PC-9 (cell line): ENCODE data around the gene CCNL2. TPM values are rescaled to one million over a fixed set of nuclear protein-coding genes. Genes with fewer than 3 reads are reported as not detected.

Experiments
- BruUV-seq: library from RNA; stranded (reverse); fragments of 400-500 nt; replicated peaks from 2 replicates; lab custom pipeline; 2021; lab: Mats Ljungman, UMichigan
- CTCF ChIA-PET: fragments of 300-600 bp; sonication (Branson Sonifier 250); formaldehyde crosslinking; loops from one replicate; lab custom pipeline; 2022; ENCODE audit warnings: antibody characterized with exemption; lab: Charles Lee
- POLR2A ChIA-PET: fragments of 300-600 bp; sonication (Branson Sonifier 250); formaldehyde crosslinking; loops from one replicate; lab custom pipeline; 2022; ENCODE audit warnings: antibody characterized with exemption; ENCODE audit not compliant: unreplicated experiment; lab: Charles Lee
- DNase-seq, 2 experiments: peaks; one replicate each; pipeline versions ENCODE4 v3.0.0 to v3.0.0-alpha.2; 2015 to 2022; ENCODE audit warnings: mixed read lengths in 1 of 2
- H2AFZ ChIP-seq: fragments of 200-600 bp; sonication (generic); 2 replicates; pipeline ENCODE4 v1.8.1; 2017; ENCODE audit warnings: antibody characterized with exemption
- H3F3A ChIP-seq: fragments of 200-600 bp; sonication (generic); 2 replicates; pipeline ENCODE4 v1.8.1; 2017; ENCODE audit warnings: antibody characterized with exemption, mild to moderate bottlenecking, low read depth; ENCODE audit not compliant: insufficient read depth
- H3K27ac ChIP-seq: fragments of 200-600 bp; sonication (generic); 2 replicates; pipeline ENCODE4 v1.6.1; 2016; ENCODE audit warnings: mixed run types
- H3K27me3 ChIP-seq: fragments of 200-600 bp; sonication (generic); 2 replicates; pipeline ENCODE4 v1.6.1; 2016; ENCODE audit warnings: low read depth, mixed run types; ENCODE audit not compliant: insufficient read depth
- H3K36me3 ChIP-seq: fragments of 200-600 bp; sonication (generic); 2 replicates; pipeline ENCODE4 v1.6.1; 2016; ENCODE audit warnings: low read depth, mixed run types
- H3K4me1 ChIP-seq: fragments of 200-600 bp; sonication (generic); replicated peaks from 2 replicates; pipeline ENCODE4 v1.6.1; 2016; ENCODE audit warnings: mixed run types; ENCODE audit not compliant: insufficient read depth
- H3K4me2 ChIP-seq: fragments of 200-600 bp; sonication (generic); 2 replicates; pipeline ENCODE4 v1.6.1; 2017; ENCODE audit warnings: mixed run types
- H3K4me3 ChIP-seq: fragments of 200-600 bp; sonication (generic); 2 replicates; pipeline ENCODE4 v1.6.1; 2016; ENCODE audit warnings: mixed run types
- H3K79me2 ChIP-seq: fragments of 200-600 bp; sonication (generic); 2 replicates; pipeline ENCODE4 v1.6.1; 2017; ENCODE audit warnings: low read depth, mixed run types
- H3K9me2 ChIP-seq: fragments of 200-600 bp; sonication (generic); 2 replicates; pipeline ENCODE4 v1.8.1; 2017; ENCODE audit warnings: mild to moderate bottlenecking; ENCODE audit not compliant: insufficient read depth
- H3K9me3 ChIP-seq: fragments of 200-600 bp; sonication (generic); 2 replicates; pipeline ENCODE4 v1.8.1; 2016; ENCODE audit warnings: low read depth; ENCODE audit not compliant: insufficient read depth
- H4K20me1 ChIP-seq: fragments of 200-600 bp; sonication (generic); 2 replicates; pipeline ENCODE4 v1.8.1; 2017; ENCODE audit not compliant: insufficient read depth
- EZH2 ChIP-seq: fragments of 200-600 bp; sonication (generic); IDR thresholded peaks from 2 replicates; pipeline ENCODE4 v1.8.0; 2017; ENCODE audit warnings: antibody characterized with exemption, low read depth
- intact Hi-C: fragments of 100-400 bp; cut with micrococcal nuclease; formaldehyde crosslinking; loops from one replicate; pipeline ENCODE4 v1.10.0; 2022; ENCODE audit not compliant: unreplicated experiment
- total RNA-seq: library from RNA; stranded (reverse); gene quantifications from 2 replicates; pipeline ENCODE4 v1.2.3, GENCODE V29; 2021
- TF ChIP-seq, protein P1 (sequence below): fragments of 200-600 bp; sonication (generic); conservative IDR thresholded peaks from 2 replicates; pipeline ENCODE4 v1.6.1; 2017; ENCODE audit warnings: mixed run types, antibody characterized with exemption, mild to moderate bottlenecking, moderate library complexity

The CCNL2 gene
- total RNA-seq, 1 experiment from 2014 or later = 162 TPM

GRCh38 chr1:1399872-1400575 is 889 bp upstream of the CCNL2 start:
- peak overlapping the region; percentile 63; the same call in 1 of the 2 replicates for H2AFZ ChIP-seq
- H3K4me3 ChIP-seq = peak overlapping the region; percentile 80
- H3K27me3 ChIP-seq = no peaks in the 10 kb centered on the region
- peaks cover 25% of the 10 kb centered on the region for H3K4me1 ChIP-seq
- H3K36me3 ChIP-seq = peaks cover 33% of the 10 kb centered on the region
- H3K27ac ChIP-seq = peak overlapping the region; percentile 24
- H3K9me2 ChIP-seq = no peaks in the 10 kb centered on the region
- TF ChIP-seq, protein P1, sequence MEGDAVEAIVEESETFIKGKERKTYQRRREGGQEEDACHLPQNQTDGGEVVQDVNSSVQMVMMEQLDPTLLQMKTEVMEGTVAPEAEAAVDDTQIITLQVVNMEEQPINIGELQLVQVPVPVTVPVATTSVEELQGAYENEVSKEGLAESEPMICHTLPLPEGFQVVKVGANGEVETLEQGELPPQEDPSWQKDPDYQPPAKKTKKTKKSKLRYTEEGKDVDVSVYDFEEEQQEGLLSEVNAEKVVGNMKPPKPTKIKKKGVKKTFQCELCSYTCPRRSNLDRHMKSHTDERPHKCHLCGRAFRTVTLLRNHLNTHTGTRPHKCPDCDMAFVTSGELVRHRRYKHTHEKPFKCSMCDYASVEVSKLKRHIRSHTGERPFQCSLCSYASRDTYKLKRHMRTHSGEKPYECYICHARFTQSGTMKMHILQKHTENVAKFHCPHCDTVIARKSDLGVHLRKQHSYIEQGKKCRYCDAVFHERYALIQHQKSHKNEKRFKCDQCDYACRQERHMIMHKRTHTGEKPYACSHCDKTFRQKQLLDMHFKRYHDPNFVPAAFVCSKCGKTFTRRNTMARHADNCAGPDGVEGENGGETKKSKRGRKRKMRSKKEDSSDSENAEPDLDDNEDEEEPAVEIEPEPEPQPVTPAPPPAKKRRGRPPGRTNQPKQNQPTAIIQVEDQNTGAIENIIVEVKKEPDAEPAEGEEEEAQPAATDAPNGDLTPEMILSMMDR = no peak
- TF ChIP-seq EZH2 = no peak
- H3K4me2 ChIP-seq = peak overlapping the region; percentile 81
- H4K20me1 ChIP-seq = peaks cover 7% of the 10 kb centered on the region
- no peaks in the 10 kb centered on the region for H3K9me3 ChIP-seq
- H3F3A ChIP-seq = peaks cover 56% of the 10 kb centered on the region
- ChIA-PET CTCF (no interaction called here), POLR2A (no interaction called here)
- no TSS peak for BruUV-seq
- peaks cover 69% of the 10 kb centered on the region for H3K79me2 ChIP-seq
- intact Hi-C loops = loop anchor here (2.0 kb wide), 1 partner anchor 71 kb away; the partner anchor contains the start of gene ATAD3B
- DNase-seq = no peak

GRCh38 chr1:1398677-1399186 is 403 bp downstream of the CCNL2 start:
- Histone ChIP-seq H3K36me3 (peaks cover 29% of the 10 kb centered on the region), H3K9me3 (no peaks in the 10 kb centered on the region), H3K4me2 (peak overlapping the region; percentile 94), H4K20me1 (peaks cover 12% of the 10 kb centered on the region), H3K4me3 (peak overlapping the region; percentile 80), H3K9me2 (no peaks in the 10 kb centered on the region), H3K27ac (peak overlapping the region; percentile 36; the same call in 1 of the 2 replicates), H3K27me3 (no peaks in the 10 kb centered on the region), H3K4me1 (peaks cover 25% of the 10 kb centered on the region), H2AFZ (peak overlapping the region; percentile 87), H3K79me2 (peaks cover 67% of the 10 kb centered on the region), H3F3A (peaks cover 50% of the 10 kb centered on the region)
- intact Hi-C loops = loop anchor here (2.0 kb wide), 1 partner anchor 72 kb away; the partner anchor contains the start of gene ATAD3B
- ChIA-PET POLR2A (interaction anchor here (0.7 to 1.0 kb wide), 3 partner anchors 24 to 326 kb away, joined by 4 to 5 read pairs (median 4); partner anchors contain the start of genes AURKAIP1 and CDK11A), CTCF (interaction anchor here (0.7 to 0.8 kb wide), 2 partner anchors 23 to 33 kb away, joined by 3 read pairs; no protein-coding TSS in a partner anchor)
- no TSS peak for BruUV-seq
- TF ChIP-seq EZH2 = no peak
- TF ChIP-seq, protein P1 = no peak
- DNase-seq = no peak

DNA sequence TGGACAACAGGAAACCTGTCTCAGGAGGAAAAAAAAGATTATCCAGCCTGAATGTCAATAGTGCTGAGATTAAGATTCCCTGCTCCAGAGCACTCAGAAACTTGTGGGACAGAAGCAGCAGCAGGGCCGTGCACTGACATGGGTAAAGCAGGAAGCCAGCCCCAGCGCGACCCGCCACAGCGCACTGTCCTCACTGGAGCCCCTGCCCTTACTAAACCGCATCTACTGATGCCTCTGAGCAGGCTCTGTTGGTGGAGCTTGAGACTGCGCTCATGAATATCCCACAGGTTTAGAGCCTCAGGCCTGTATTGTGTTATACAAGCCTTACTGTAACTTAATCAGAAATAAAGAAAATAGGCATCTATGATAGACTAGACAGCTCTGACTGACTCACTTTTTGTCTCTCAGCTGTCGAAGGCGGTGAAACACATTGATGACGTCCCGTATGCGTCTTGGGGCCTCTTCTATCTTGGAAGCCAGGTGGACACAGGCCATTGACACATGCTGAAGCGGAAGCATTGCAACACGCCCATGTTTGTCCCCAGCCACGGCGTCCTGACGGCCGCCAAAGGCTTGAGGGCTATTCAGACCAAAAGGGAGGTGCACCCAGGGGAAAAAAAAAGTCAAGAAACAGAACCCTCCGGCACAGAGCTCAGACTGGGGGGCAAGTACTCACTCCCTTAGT is 1.2 kb downstream of the CCNL2 start:
- Histone ChIP-seq H3K4me1 (peaks cover 25% of the 10 kb centered on the region), H3K9me3 (no peaks in the 10 kb centered on the region), H3K4me3 (peak overlapping the region; percentile 80), H3K27me3 (no peaks in the 10 kb centered on the region), H3K79me2 (peaks cover 67% of the 10 kb centered on the region), H3K27ac (0 out of 2 replicates have a peak overlapping the region, but pooled peaks have one; percentile 36), H3K36me3 (peaks cover 36% of the 10 kb centered on the region), H3K9me2 (no peaks in the 10 kb centered on the region), H3K4me2 (peak overlapping the region; percentile 94), H4K20me1 (peaks cover 19% of the 10 kb centered on the region), H3F3A (peaks cover 48% of the 10 kb centered on the region), H2AFZ (peak overlapping the region; percentile 87; the same call in 1 of the 2 replicates)
- BruUV-seq = TSS peak; percentile 41
- CTCF ChIA-PET = interaction anchor here (0.6 to 0.7 kb wide), 2 partner anchors 24 to 43 kb away, joined by 3 to 21 read pairs; no protein-coding TSS in a partner anchor
- DNase-seq = no peak
- intact Hi-C loops = loop anchor here (2.0 kb wide), 1 partner anchor 73 kb away; the partner anchor contains the start of gene ATAD3B
- no peak for TF ChIP-seq EZH2
- TF ChIP-seq, protein P1 = no peak
- POLR2A ChIA-PET = no interaction called here
